Stimulated activated CD8-positive, alpha-beta memory T cell treated with anti-CD3 and anti-CD28 coated beads, Interleukin-12 subunit alpha, Interleukin-12 subunit beta, amount 100 ng/mL, for 24 hours (primary cell): Measurements from ENCODE around the gene MLXIPL.
"Not testable (repeated sequence)": the region's sequence is repeated elsewhere in the genome, so short reads cannot be mapped to it uniquely, and the experiment has no call there.

ENCODE experiments used
- DNase-seq: peaks from one replicate; pipeline ENCODE4 v3.0.0-alpha.2; 2020; ENCODE audit errors: extremely low read depth

The MLXIPL gene

DNA sequence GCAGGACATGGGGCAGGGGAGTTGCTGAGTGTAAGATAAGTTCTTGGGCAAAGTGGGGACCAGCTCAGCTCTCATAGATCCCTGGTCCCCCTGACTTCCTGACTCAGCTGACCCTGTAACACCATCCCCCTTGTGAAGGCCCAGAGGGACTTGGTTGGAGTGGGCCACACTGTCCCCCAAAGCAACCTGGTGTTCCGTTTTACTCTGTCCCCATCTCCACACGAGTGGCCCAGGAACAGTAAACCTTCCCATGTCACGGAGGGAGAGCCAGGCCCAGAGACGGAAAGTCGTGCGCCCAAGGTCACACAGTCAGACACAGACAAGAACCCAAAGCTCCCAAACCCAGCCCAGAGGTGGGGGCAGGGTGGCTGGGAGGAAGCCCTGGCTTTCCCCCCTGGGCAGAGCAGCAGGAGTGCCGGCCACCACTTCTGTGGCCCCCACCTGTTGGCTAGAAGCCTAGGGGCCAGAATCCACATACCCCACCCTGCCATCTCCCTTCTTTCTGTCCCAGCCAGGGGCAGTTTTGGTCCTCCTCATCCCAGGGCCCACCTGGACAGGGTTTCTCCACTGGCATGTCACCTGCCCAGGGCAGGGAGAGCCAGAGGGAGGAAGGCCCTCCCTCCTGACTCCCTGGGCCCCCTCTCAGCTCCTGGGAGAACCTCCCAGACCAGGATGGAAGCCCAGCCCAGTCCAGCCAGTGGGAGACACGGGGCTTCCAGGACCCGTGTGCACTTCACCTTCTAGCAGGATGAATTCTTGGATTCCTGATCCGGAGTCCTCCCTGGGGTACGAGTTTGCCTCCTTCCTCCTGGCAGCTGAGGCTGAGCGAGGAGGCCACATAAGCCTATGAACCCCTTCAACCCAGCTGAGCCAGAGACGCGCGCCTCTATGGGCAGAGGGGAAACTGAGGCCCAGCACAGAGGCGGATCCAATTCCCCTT, 22.7 kb upstream of the MLXIPL start:
- no peak for DNase-seq

GRCh38 chr7:73645643-73646174, 21.4 kb upstream of the MLXIPL start:
- no peak for DNase-seq

GRCh38 chr7:73644688-73645286, 20.5 kb upstream of the MLXIPL start:
- no peak for DNase-seq

DNA sequence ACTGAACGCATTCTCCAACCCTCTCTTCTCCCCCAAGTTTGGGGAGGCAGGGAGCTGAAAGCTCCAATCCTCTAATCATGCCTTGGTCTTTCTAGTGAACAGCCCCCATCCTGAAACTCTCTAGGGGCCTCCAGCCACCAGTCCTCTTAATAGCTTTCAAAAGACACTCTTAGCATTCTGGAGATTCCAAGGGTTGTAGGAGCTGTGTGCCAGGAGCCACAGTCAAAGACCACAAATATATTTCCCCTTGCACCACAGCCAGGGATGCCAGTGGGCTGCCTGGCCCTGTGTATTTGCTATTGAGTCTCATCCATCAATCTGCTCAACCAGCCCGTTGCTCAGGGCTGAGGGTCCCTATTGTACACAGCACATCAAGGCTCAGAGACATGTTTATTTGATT, 18.5 kb upstream of the MLXIPL start:
- DNase-seq: no peak

GRCh38 chr7:73638911-73639310, 14.6 kb upstream of the MLXIPL start:
- DNase-seq: no peak

DNA sequence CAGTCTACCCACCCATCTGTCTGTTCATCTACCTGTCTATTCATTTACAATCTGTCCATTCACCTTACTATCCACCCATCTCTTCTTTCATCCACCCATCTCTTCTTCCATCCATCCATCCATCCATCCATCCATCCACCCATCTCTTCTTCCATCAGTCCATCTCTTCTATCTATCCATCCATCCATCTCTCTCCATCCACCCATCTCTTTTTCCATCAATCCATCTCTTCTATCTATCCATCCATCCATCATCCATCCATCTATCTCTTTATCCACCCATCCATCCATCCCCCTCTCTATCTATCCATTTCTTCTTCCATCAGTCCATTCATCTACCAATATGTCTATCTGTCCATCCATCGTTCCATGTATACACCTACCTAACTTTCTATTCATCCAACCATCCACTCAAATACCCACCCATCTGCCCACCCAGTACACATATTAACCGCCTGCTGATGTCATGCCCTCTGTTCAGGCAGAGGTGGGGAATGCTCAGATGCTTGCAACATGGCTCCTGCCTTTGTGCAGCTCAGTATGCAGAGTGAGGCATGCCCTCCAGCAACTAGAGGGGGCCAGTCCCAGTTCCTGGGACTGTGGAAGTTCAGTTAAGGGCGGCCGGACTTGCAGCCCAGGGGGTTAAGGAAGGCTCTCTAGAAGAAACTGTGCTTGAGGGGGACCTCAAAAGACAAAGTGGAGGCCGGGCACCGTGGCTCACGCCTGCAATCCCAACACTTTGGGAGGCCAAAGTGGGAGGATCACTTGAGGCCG, 11.3 kb upstream of the MLXIPL start:
- DNase-seq: no peak

DNA sequence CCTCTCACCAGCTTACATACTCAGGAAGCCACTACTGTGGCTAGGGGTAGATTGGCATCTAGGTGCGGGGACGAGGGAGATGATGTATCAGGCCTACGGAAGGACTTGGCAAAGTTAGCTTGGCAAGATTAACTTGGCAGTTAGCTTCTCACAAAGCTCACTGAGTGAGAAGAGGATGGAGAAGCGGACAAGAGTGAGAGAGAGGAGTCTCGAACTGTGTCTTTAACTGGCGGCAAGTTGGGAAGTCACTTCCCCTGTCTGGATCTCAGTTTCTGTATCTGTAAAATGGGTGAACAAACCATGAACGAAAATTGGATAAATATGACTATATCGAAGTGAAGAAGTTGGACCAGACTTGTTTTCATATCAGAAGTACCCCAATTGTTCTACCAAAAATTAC, 9.5 kb upstream of the MLXIPL start:
- DNase-seq: no peak

DNA sequence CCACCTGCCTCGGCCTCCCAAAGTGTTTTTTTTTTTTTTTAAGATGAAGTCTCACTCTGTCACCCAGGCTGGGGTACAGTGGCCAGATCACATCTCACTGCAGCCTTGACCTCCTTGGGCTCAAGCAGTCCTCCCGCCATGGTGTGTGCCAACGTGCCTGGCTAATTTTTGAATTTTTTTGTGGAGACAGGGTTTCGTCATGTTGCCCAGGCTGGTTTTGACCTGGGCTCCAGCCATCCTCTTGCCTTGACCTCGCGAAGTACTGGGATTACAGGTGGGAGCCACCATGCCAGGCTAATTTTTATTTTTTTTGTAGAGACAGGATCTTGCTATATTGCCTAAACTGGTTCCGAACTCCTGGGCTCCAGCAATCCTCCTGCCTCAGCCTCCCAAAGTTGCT, 9.0 kb upstream of the MLXIPL start:
- no peak for DNase-seq

DNA sequence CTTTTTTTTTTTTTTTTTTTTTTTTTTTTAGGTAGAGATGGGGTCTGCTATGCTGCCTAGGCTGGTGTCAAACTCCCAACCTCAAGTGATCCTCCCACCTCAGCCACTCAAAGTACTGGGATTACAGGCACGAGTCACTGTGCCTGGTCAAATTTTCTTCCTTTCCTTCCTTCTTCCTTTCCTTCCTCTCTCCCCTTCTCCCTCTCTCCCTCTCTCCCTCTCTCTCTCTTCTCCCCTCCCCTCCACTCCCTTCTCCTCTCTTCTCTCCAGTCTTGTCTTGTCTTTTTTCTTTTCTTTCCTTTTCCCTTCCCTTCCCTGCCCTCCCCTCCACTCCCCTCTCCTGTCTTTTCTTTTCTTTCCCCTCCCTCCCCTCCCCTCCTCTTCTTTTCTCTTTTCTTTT, 7.2 kb upstream of the MLXIPL start:
- DNase-seq: no peak

GRCh38 chr7:73628504-73628903, 4.2 kb upstream of the MLXIPL start:
- DNase-seq: no peak

DNA sequence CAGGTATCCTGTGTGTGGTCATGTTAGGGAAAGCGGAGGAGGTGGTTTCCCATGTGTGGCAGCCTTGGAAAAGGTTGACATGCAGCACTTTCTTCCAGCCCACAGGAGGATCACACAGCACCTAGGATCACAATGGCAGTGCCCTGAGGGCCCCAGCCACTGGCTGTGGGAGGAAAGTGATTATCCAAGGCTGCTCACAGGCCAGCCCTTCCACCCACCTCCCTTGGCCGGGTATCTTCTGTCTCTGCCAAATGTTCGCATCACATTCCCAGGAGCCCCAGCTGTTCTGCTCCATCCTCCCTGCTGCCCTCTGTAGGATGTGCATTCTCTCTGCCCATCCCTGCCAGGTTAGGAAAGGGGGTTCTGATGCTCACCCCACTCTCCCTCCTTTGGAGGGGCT, 2.5 kb upstream of the MLXIPL start:
- no peak for DNase-seq

DNA sequence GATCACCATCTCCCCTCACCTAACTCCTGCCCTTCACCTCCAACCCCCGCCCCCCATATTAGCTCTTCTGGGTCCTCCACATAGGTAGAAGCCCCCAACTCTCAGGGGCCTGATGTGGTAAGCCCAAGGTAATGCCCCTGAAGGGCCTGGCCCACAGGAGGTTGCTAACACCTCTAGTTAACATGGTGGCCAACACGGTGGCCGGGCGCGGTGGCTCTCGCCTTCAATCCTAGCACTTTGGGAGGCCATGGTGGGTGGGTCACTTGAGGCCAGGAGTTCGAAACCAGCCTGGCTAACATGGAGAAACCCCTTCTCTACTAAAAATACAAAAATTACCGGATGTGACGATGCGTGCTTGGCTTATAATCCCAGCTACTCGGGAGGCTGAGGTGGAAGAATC, 954 bp upstream of the MLXIPL start:
- DNase-seq: no peak

DNA sequence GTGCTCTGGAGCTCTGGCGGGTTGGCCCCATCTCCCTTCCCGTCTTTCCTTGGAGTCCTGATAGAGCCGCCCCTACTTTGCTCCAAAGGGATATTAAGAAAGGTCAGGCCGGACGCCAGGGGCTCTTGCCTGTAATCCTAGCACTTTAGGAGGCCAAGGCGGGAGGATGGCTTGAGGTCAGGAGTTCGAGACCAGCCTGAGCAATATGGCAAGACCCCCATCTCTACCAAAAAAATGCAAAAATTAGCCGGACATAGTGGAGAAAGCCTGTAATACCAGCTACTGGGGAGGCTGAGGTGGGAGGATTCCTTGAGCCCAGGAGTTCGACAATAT, 313 bp upstream of the MLXIPL start:
- no peak for DNase-seq

DNA sequence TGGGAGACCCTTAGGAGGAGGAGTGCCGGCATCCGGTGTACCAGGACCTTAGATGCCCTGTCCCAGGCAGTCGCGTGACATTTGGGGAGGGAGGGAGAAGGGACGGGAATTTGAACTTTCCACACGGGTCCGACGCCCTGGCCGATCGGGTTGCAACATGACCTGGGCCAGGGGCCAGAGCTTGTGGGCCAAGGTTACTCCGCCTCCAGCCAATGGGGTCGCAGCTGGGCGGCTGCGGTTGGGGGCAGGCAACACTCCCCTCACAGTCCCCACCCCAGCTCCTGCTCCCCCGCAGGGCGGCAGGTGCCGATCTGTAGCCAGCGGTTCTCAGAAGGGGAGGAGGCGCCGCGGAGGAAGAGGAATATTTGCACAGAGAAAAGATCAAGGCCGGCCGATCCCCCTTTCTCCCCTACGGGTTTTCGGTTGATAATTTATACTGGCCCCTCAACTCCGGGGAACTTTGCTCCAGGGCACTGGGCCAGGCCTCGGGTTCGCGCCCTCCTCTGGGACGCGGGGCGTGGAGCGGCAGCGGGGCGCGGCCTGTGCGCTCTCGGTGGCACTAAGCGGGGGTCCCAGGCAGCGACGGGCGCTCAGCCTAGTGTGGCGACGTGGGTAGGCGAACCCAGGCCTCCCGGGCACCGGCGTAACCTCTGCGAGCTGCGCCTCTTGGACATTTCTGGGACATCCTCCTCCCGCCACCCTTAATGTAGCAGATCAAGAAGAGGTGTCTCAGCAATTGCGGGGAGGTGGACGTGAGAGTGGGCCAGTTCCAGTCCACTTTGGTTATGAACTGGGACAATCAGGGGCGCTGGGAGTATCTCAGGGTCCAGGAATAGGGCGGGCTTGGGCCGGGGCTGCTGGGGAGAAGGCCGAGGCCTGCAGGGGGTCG, 1.2 kb downstream of the MLXIPL start:
- DNase-seq: no peak

DNA sequence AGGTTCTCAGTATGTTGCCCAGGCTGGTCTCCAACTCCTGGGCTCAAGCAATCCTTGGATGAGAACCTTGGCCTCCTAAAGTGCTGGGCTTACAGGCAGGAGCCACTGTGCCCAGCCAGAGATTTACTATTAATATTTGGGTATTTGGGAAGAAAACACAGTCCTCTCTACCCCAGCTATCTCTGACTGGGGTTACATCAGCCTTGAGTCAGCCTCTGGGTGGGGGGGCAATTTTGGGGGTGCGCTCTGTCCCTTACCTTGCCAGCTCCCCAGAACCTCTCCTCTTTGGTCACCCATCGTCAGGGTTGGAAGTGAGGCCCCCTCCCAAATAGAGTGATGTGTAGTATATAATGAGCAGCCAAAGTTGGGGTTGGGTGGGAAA, 1.8 kb downstream of the MLXIPL start:
- DNase-seq: no peak

GRCh38 chr7:73621168-73622063, 2.9 kb downstream of the MLXIPL start:
- no peak for DNase-seq

- DNase-seq: not testable (repeated sequence)
Measured at GRCh38 chr7:73619394-73619793, 4.9 kb downstream of the MLXIPL start.

DNA sequence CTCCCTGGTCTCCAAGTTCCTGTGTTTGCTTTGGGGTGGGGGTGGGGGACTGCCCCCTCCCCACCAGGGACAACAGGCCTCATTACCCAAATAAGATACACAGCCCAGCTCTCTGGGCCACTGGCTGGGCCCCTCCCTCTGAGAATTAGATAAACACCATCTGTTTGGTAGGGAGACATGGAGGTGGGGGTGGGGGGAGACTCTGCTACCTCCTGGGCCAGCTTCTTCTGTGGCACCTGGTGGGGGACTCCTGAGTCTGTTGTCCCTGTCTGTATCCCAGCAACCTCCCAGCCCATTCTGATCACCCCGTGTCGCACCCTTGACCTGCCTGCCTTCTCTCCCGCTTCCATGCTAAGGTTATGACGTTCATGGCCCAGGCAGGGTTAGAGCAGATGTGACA, 5.8 kb downstream of the MLXIPL start:
- DNase-seq: no peak

- DNase-seq: not testable (repeated sequence)
Measured at GRCh38 chr7:73617520-73617919, 6.8 kb downstream of the MLXIPL start.

DNA sequence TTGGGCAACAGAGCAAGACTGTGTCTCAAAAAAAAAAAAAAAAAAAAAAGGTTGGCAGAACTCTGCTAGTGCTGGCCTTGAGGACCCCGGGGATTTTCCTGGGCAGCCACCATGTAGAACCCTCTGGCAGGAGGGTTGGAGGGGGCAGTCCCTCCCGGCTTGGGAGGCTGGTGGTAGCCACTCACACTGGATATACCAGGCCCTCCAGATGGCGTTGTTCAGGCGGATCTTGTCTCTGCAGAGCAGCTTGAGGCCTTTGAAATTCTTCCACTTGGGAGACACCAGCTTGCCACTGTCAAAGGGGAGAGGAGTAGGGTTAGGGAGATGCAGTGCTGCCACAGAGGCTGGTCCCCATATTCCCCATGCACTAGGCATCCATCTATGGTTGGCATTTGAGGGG, 8.4 kb downstream of the MLXIPL start:
- DNase-seq: no peak
